ENCODE measurements around the gene MYH11.
"Not testable (repeated sequence)": the region's sequence is repeated elsewhere in the genome, so short reads cannot be mapped to it uniquely, and the experiment has no call there.

MYH11 gene

DNA sequence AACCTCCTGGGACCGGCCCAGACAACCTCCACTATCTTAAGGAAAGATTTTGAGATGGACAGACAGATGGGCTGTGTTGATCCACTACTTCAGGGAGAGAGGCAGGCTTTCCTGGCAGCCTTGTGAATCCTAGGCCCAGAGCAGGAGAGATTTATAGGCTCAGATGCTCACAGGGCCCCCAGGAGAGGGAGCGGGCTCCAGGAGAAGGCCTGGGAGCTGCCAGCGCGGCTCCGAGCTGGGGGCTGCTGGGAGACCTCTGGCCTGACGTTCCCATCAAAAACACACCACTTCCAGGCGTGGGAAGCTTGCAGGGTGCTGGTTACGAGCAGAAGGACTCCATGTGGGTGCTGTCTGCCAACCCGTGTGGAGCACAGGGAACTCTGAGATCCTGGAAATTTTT lies 53.2 kb downstream of the MYH11 start:
- DNase-seq, result no peak

DNA sequence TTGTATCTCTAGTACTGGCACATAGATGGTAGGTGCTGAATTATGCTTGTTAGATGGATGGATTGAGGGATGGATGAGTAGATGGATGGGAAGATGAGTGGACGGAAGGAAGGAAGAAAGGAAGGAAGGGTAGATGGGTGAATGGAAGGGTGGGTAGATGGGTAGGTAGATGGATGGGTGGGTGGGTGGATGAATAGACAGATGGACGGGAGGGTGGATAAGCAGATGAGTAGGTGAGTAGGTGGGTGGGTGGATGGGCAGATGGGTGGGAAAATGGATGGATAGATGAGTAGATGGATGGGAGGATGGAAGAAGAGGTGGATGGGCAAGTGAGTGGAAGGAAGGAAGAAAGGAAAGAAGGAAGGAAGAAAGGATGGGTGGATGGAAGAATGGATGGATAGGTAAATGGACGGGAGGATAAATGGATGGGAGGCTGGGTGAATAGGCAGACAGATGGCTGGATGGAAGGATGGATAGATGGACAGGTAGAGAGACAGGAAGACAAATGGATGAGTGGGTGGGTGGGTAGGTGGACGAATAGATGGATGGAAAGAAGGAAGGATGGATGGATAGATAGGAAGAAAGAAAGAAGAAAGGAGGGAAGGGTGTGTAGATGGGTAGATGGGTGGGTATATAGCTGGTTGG lies 56.9 kb downstream of the MYH11 start:
- DNase-seq, result no peak

DNA sequence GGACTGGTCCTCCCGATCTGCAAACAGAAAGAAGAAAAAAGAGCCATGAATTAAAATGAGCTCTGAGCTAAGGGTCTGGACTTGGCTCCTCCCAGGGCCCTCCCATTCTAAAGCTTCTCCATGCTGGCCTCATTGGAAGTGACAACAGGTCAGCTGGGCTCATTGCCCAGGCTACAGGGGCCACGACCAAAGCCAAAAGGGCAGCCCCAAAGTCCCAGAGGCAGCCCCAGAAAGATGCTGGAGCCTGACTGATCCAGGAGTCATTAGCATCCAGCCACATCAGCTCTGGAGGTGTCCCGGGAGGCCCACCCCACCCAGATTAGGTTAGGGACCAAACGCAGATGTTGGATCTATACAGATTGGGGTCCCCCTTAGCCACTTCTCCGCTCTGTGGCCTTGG lies 58.2 kb downstream of the MYH11 start:
- no peak for DNase-seq

DNA sequence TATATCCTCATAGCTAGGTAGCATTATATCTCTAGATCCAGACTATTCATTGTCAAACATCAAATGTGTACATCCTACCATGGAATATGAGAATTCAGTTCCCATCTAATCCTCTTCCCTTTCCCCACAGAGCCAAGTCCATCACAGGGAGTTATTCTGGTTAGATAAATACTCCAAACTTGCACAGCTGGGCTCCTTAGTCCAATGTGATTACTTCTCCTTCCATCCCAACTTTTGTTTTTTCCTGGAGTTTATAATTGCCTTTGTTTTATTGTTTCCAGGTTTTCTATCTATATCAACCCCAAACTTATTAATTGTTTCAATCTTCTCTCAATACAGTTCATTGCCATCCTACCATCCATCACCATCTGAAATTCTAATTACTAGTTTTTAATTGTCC lies 59.9 kb downstream of the MYH11 start:
- no peak for DNase-seq

DNA sequence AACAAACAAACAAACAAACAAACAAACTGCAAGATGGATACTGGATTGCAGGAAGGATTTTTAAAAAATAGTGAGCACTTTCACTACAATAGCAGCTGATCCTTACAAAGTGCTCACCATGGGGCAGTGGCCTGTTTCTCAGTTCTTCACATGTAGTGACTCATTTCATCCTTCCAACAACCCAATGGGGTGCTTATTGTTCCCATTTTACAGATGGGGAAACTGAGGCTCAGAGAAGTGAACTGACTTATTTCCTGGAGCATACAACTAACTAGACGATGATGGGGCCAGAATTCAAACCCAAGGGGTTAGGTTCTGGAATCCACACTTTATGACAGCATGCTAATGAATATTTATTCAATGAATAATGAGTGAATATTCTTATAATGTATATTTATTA lies 61.2 kb downstream of the MYH11 start:
- DNase-seq, result no peak

DNA sequence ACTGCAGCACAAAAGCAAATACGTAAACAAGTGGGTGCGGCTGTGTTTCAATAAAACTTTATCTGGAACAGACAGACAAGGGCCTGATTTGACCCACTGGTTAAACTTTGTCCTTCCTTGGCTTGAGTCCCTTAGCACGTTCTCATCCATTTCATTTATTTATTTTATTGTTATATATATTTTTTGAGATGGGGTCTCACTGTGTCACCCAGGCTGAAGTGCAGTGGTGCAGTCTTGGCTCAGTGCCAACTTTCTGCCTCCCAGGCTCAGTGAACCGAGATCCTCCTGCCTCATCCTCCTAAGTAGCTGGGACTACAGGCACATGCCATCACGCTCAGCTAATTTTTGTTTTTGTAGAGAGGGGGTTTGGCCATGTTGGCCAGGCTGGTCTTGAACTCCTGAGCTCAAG lies 64.3 kb downstream of the MYH11 start:
- DNase-seq, result no peak

DNA sequence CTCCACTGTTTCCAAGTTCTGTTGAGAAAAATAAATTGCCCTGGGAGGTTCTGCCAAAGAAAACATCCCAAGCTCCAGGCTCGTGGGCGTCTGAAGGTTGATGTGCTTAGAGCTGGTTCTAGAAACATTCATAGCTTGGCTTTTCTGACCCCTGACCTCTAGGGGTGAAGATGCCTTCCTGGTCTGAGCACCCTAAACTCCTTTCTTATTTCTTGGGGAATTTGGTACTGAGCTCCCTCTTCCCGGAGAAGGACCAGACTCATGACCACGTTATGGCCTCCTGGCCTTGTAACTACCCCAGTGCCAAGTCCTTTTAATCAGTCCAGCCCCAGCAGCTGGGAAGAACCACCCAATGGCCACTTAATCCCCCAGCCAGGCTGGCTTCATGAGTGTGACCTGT lies 66.4 kb downstream of the MYH11 start:
- DNase-seq, result no peak

DNA sequence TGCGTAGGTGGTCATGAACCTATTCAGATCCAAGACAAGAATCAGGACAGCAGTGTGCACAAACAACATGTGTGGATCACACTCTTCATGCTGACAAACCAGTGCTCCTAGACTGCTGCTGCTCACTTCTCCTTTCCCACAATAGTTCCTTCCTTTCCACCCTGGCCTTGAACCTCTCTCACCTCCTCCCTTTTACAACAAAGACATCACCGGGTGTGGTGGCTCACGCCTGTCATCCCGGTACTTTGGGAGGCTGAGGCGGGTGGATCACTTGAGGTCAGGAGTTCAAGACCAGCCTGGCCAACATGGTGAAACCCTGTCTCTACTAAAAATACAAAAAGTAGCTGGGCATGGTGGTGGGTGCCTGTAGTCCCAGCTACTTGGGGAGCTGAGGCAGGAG lies 67.0 kb downstream of the MYH11 start:
- not testable (repeated sequence) for DNase-seq

DNA sequence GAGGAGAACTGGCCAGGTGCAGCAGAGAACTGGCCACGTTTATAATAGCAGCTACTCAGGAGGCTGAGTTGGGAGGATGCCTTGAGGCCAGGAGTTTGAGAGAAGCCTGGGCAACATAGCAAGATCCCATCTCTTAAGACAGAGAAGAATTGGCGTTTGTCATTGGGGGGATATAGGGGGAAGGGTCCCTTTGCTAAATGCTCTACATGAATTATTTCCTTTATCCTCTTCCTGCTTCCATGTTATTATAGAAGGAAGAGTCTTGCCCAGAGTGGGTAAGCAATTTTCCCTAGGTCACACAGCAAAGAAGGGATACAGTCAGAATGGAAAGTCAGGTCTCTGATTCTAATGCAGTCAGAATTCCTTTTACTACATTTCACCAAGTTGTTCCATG lies 68.0 kb downstream of the MYH11 start:
- DNase-seq, result no peak

DNA sequence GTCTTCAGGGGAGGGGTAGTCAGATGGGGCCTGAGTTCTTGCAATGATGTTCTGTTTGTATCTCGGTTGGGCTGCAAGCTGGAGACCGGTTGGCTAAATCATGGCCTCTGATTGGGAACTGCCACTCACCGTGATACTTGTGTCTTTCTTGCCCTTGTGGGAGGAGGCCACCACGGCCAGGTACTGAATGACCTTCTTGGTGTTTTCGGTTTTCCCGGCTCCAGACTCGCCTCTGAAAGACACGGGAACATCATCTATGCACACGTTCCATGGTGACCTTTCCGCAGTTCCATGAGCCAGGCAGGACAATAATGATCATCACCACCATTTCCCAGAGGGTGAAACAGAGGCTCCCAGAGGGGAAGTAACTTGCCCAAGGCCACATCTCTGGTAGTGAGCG lies 70.3 kb downstream of the MYH11 start:
- no peak for DNase-seq

DNA sequence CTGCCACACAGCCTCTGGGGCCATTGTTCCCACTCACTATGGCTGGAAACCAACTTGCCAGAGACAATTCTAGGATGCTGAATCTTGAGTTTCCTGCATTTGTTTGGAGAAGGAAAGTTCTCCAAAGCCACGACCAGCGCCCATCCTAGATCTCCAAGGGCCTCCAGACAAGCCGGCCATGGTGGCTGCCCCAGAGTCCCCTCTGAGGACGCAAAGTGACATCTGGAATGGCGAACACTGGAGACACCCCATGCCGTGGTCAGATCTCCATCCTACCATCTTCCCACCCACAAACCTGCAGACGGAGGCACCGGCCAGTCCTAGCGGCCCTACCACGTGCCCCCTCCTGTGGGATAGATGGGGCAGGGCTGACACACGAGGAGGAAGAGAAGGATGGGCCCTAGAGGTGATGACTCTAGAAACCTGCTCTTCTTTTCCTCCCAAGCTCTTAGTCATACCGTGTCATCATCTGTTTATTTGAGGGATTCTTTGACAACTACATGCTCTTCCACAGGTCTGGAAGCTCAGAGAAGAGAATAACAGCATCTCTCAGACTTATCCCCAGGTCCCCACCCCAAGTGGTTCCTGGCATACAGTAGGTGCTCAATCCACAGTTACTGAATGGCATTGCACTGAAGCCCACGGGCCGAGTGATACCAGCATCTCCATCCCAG lies 71.3 kb downstream of the MYH11 start:
- DNase-seq, result no peak

DNA sequence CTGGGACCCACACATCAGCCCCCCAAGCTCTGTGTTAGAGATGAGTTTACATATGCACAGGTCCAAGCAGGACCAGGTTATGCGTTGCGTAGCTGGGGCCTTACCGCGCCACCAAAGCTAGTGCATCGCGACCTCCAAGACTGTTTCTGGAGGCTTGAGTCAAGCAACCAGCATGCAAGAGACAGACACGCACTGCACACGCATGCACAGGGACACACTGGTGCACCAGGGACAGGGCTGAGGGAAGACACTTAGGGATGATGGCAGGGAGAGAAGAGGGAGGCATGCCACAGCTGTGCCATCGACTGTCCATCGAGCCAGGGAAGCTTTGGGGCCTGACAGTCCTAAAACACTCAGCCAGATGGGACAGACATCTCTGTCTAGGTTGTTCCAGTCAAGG lies 72.8 kb downstream of the MYH11 start:
- no peak for DNase-seq

DNA sequence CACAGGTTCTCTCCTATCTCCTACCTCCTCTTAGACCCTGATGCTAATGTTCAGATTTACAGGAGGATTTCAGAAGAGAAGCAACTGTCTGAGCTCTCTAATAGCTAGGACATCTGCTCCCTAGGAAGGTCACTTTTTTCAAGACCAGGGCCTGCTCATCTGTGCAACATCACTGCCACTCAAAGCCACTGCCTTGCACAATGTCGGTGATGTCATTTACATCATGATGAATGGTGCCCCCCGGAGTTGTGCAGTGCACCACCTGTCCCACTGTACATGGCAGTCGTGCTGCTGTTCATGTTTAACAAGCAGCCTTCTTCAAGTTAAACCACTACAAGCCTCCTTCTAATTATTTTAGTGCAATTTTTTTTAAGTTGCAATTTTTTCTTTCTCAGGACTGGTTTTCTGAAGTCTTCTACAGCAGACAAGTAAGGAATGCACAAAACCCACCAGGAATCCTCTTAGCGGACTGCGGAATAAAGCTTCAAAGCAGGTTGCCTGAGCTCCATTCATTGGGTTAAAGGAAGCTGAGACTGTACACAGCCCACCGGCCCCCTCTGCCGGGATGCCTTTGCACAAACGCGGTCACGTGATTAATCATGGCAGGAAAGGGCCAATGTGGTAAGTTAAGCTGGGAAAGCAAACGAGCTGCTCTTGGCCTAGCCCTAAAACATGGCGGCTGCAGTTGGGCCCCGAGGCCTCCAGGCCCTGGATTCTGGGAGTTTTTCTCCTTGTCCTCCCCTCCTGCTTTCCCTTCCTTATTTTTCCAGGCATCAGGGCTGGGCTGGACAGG lies 74.1 kb downstream of the MYH11 start:
- no peak for DNase-seq

DNA sequence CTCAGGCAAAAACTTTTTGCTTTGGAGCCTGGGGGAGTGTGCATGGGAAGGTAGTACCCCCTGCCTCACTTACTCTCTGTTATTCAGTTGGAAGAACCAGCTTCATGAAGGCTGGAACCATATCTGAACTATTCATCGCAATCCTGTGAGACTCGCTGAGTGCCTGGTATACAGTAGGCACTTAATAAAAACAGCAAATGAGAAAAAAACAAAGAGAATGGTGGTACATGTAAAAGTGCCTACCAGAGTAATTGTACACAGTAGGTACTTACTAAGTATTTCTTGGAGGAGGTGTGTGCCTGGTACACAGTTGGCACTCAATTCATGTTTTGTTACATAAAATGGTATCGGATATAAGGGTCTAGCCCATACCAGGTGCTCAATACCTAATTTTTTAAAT lies 75.2 kb downstream of the MYH11 start:
- no peak for DNase-seq

DNA sequence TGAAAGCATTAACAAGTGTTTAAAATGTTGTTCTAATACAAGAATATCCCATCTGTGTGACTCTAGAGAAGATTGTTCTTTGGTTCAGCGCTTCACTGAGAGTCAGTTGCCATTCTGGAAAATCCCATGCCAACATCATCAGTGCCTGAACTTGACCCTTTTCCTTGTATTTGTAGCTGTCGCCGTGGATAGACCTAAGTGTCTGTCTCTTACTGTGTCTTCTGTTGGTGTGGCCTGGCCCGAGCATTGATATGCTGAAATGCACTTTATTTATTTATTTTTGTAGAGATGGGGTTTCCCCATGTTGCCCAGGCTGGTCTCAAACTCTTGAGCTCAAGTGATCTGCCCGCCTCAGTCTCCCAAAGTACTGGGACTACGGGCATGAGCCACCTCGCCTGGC lies 76.0 kb downstream of the MYH11 start:
- no peak for DNase-seq

DNA sequence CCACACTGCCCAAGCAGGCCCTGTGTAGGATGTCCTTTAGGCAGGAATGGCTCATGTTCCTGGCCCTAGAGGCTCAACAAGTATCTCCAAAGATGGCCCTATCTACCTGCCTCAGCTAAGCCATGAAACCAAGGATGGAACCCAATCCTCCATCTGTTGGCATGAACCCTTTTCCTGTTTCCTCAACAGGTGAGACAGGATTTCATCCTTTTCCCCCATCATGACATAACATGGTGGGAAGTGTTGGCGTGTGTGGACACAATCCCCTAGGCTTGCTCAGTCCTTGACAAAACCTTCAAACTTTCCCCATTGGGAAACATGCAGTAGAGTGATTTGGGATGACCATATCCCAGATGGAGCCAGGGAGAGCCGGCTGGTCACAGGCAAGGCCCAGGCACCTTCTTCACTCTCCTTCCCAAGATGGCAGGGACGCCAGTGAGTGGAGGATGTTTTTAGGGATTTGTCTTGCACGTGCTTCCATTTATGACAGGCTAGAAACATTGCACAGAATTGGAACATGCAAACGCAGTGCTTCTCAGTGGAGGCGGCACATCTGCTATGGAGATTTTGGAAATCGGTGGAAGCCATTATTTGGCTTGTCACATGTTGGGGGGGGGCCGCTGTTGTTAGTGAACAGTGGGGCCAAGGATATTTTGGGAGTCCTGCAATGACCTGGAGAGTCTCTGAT lies 77.0 kb downstream of the MYH11 start:
- DNase-seq, result no peak

DNA sequence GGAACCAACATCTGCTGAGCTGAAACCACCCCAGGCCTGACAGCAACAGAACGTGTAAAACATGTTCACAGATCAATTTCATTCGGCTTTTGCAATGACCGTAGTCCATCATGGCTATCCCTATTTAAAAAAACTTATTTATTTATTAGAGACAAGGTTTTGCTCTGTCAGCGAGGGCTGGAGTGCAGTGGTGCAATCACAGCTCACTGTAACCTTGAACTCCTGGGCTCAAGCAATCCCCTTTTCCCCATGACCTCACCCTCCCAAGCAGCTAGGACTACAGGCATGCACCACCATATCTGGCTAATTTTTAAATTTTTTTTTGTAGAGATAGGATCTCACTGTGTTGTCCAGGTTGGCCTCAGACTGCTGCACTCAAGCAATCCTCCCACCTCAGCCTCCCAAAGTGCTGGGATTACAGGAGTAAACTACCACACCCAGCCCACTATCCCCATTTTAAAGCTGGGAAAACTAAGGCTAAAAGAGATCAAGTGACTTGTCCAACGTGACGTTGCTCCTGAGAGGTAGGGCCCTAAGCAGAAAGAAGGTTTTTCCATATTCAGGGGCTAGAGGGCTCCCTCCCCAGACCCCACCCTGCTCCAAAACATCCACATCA lies 77.7 kb downstream of the MYH11 start:
- no peak for DNase-seq

DNA sequence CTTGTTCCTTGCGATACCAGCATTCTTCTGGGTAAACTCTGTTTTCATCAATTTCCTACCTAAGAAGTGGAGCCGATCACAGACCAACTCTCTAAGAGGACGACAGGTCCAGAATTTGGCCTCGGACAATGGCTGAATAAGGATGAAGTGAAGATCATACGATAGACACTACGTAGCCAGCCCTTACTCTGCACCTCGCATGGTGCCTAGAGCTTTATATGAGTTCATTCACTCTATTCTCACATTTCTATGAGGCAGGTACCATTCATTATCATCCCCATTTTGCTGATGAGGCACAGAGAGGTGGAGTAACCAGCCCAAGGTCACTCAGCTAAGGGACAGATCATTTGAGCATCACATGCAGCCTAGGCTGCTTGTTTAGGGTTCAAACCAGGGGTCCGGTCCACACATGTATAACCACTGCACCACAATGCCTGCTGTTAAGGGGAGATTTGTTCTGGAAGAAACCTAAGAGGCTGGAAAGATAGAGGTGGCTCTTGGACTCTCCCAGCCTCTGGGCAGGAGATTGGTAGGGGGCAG lies 78.6 kb downstream of the MYH11 start:
- no peak for DNase-seq

DNA sequence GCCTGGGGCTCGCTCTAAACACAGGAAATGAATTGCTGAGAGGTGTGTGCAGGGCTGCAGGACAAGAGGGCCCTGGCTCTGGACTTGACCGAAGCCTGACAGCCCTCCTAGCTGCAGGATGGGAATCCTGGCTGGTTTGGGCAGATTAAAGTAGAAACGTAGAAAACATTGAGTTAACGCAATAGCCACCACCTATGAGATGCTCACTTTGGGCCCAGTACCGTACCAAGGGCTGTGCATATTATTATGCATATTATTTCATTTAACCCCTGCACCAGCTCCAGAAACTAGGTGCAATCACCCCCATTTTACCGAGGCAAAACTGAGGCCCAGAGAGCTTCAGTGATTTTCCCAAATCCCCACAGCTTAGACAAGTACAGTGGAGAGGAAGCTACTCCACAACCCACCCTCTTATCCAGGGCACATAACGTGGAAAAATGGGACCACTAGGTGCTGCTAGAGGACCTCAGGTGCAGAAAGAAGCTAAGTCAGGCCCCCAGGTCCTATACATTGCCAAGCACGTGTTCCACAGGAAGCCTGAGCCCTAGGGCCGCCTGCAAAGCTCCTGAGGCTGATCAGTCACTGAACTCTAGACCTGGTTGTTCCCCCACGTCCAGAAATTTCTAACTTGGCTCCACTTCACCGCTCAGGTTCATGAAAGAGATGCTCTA lies 79.2 kb downstream of the MYH11 start:
- peak; percentile 42 for DNase-seq

DNA sequence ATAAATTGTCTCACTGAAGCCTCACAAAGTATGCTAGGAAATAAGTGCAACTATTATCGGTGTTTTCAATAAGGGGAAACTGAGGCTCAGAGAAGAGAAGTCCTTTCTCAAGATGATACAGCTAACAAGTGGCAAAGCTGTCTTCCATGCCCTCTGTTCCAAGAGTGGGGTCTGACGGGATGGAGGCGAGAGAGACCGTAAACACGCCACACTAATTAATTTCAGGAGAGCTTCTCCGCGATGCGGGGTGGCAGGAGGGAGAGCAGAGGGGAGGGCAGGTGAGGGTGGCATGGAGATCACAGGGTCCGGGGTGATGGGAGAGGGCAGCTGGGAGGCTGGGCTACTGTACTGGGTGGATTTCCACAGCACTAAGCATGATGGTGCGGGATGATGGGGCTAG lies 80.3 kb downstream of the MYH11 start:
- DNase-seq, result no peak

DNA sequence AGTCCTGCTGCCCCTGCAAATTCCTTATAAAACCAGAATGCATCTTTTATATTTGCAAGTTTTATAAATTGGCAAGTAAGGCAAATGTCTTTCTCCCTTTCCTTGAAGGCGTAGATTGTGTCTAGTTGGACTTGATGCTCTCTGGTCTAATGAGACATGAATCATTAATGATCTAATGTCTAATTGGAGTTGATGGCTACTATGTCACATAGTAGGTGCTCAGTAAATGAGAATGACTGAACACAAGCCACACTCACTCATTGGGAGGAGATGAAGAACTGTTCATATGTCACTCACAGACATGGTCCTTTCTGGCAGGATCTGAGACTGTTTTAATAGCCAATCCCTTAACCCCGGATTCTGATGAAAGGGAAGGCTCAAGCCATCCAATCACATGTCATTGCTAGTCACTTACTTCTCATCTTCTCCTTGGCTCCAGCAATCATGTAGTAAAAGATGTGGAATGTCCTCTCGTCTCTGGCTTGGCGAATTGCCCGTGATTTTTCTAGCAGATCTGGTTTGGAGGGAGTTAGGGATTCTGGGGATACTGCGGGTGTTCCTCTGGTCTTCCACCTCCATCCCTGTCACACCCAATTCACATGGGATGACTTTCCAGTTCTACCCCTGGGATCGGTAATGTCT lies 81.0 kb downstream of the MYH11 start:
- no peak for DNase-seq

DNA sequence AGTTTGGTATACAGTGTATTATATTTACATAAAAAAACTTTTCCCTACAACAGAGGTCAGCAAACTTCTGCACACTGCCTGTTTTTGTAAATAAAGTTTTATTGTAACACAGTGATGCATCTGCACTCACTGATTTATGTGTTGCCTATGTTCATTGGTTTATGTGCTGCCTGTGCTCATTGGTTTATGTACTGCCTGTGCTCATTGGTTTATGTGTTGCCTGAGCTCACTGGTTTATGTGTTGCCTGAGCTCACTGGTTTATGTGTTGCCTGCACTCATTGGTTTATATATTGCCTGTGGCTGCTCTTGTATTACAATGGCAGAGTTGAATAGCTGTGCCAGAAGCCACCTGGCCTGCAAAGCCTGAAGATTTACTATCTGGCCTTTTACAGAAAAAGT lies 81.6 kb downstream of the MYH11 start:
- DNase-seq, result peak; percentile 18

All from NCI-H510A treated with DMSO at 0.1 percent for 48 hours (cell line).